Spleen (tissue), 7 donors: ENCODE results near the gene PARP9.

Experiments used
- CTCF ChIP-seq, 11 experiments: fragments of 200-600 bp in 7 of 11; fragments of 450-650 bp in 4 of 11; sonication (generic) in 4 of 11; IDR thresholded peaks in 8 of 11; conservative IDR thresholded peaks in 3 of 11; 1 replicate in 7 of 11; 2 replicates in 4 of 11; pipeline versions ENCODE4 v1.4.0 to v1.8.0; 2016 to 2021; ENCODE audit warnings: antibody characterized with exemption in 11 of 11, inconsistent platforms in 4 of 11, mild to moderate bottlenecking in 1 of 11
- POLR2A ChIP-seq, 3 donors: fragments of 450-650 bp; IDR thresholded peaks; one replicate each; pipeline ENCODE4 v1.5.1; 2017; ENCODE audit warnings: antibody characterized with exemption in 3 of 3, mild to moderate bottlenecking in 1 of 3
- POLR2AphosphoS5 ChIP-seq, 3 donors: sonication (generic); formaldehyde crosslinking; IDR thresholded peaks; one replicate each; pipeline ENCODE4 v1.5.1; 2017; ENCODE audit warnings: antibody characterized with exemption in 3 of 3
- donor health status: DM: no; HTN: no; CAD: no; lungs with moderate emphysema.
- donor health status: DM: no; HTN: no; CAD: no.
- donor health status: DM: no; HTN: no; CAD: no.

DNA sequence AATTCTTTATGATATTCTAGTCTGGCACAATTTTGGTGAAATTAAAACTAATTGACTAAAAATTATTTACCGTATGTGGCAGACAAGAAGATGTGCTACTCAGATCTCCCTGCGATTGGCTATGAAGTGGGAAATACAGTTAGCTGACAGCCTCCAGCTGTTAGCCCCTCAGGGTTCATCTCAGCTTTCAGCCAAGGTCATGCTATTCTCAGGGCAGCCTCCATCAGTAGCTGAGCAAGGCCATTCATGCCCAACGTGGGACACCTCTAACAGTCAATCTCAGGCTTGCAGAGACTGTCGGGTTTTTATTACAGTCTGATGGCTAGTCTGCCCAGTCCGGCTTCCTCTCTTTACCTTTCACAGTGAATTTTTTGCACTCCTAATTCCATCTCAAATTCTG, 6.7 kb downstream of the PARP9 start:
- TF ChIP-seq CTCF (IDR thresholded peaks at IDR 0.05 in 8 of 11, conservative IDR thresholded peaks at IDR 0.05 in 3 of 11) (no peak), POLR2AphosphoS5 (IDR thresholded peaks at IDR 0.05) (no peak), POLR2A (IDR thresholded peaks at IDR 0.05) (no peak)
